Panc1 (cell line): ENCODE measurements around the gene CADM1. TPM values are rescaled to one million over a fixed set of nuclear protein-coding genes. Genes with fewer than 3 reads are reported as not detected.

Experiments used
- ATAC-seq: fragments of 200-7000 bp; cut with Tn5 transposase; 2 replicates; pipeline ENCODE4 v1.9.1; 2020; ENCODE audit warnings: mild to moderate bottlenecking, moderate library complexity
- BruUV-seq: library from RNA; stranded (reverse); fragments of 400-500 nt; replicated peaks from 2 replicates; lab custom pipeline; 2021; lab: Mats Ljungman, UMichigan
- CTCF ChIA-PET: fragments of 300-600 bp; sonication (Branson Sonifier 250); formaldehyde crosslinking; loops from one replicate; lab custom pipeline; 2022; ENCODE audit warnings: antibody characterized with exemption; lab: Charles Lee
- POLR2A ChIA-PET: fragments of 300-600 bp; sonication (Branson Sonifier 250); formaldehyde crosslinking; loops from one replicate; lab custom pipeline; 2022; ENCODE audit warnings: antibody characterized with exemption; lab: Charles Lee
- DNase-seq: peaks from one replicate; pipeline ENCODE4 v3.0.0-alpha.2; 2010; ENCODE audit warnings: low read depth, low spot score
- H3K27ac ChIP-seq: 2 replicates; pipeline ENCODE4 v1.5.1; 2011; ENCODE audit warnings: mild to moderate bottlenecking, low read length, inconsistent platforms
- H3K27me3 ChIP-seq: fragments of 200-500 bp; sonication (Bioruptor generic); 2 replicates; pipeline ENCODE4 v1.6.0; 2014; ENCODE audit warnings: low read length, inconsistent platforms; ENCODE audit not compliant: control insufficient read depth, insufficient read depth
- H3K36me3 ChIP-seq: fragments of 200-500 bp; sonication (Bioruptor generic); 2 replicates; pipeline ENCODE4 v1.5.1; 2014; ENCODE audit warnings: inconsistent platforms, mild to moderate bottlenecking, low read length, moderate library complexity; ENCODE audit not compliant: control insufficient read depth, insufficient read depth
- H3K4me1 ChIP-seq: 2 replicates; pipeline ENCODE4 v1.5.1; 2011; ENCODE audit warnings: inconsistent platforms, mild to moderate bottlenecking, low read length, moderate library complexity; ENCODE audit not compliant: control insufficient read depth, insufficient read depth
- H3K4me3 ChIP-seq, 2 experiments: 2 replicates each; pipeline ENCODE4 v1.5.1; 2011 to 2012; ENCODE audit warnings: low read depth in 2 of 2, low read length in 2 of 2, mild to moderate bottlenecking in 2 of 2, inconsistent platforms in 1 of 2, moderate library complexity in 1 of 2
- H3K9me3 ChIP-seq: fragments of 200-500 bp; sonication (Bioruptor generic); 2 replicates; pipeline ENCODE4 v1.5.1; 2014; ENCODE audit warnings: low read depth, mild to moderate bottlenecking, inconsistent platforms, low read length, moderate library complexity; ENCODE audit not compliant: control insufficient read depth, insufficient read depth
- POLR2AphosphoS5 ChIP-seq: IDR thresholded peaks from 2 replicates; pipeline ENCODE4 v1.6.1; 2012; ENCODE audit warnings: mild to moderate bottlenecking, low read depth, low read length, moderate library complexity
- SIN3A ChIP-seq: IDR thresholded peaks from 2 replicates; pipeline ENCODE4 v1.6.1; 2012; ENCODE audit warnings: low read depth, mild to moderate bottlenecking, low read length, moderate library complexity, borderline replicate concordance; ENCODE audit not compliant: insufficient read depth
- TCF7L2 ChIP-seq: IDR thresholded peaks from 2 replicates; pipeline ENCODE4 v1.6.1; 2011; ENCODE audit warnings: mild to moderate bottlenecking, low read depth, low read length, inconsistent platforms
- in situ Hi-C: cut with HindIII; loops from 2 replicates; pipeline ENCODE4 v1.10.0; 2016; ENCODE audit warnings: low sequenced_read_pairs, low pct_unique_long_range_greater_than_20kb
- intact Hi-C: fragments of 100-400 bp; cut with micrococcal nuclease; formaldehyde crosslinking; loops from one replicate; pipeline ENCODE4 v1.10.0; 2022; ENCODE audit not compliant: unreplicated experiment
- total RNA-seq: library from RNA; stranded (reverse); gene quantifications from one replicate; pipeline ENCODE4 v1.2.1, GENCODE V29; 2021; ENCODE audit not compliant: unreplicated experiment
- TF ChIP-seq, protein P1 (sequence below): fragments of 450-650 bp; IDR thresholded peaks from 2 replicates; pipeline ENCODE4 v1.5.1; 2017; ENCODE audit warnings: mild to moderate bottlenecking
- TF ChIP-seq, protein P2 (sequence below), 2 experiments: IDR thresholded peaks; 2 replicates each; pipeline ENCODE4 v1.6.1; 2011 to 2012; ENCODE audit warnings: low read depth in 2 of 2, control low read depth in 1 of 2, low read length in 1 of 2, mild to moderate bottlenecking in 1 of 2, moderate library complexity in 1 of 2; ENCODE audit not compliant: insufficient read depth in 1 of 2

CADM1 gene
- total RNA-seq, 1 experiment from 2014 or later, result 3.9 TPM

DNA sequence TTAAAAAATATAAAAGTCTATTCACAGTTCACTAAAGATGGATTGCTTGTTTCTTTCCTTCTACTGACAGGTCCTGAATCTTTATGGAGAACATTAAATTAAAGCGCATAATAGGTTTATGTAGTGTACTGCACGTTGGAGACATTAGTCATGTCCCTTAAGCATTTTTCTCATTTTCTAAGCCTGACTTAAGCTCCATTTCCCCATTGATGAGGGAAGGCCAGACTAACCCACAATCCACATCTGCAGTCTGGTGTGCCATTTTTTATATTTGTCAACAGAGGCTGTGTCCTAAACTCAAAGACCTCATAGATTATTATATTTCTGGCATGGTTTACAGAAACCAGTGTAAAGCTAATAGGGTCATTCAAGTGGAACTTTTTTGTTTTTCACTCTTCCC lies 39.9 kb downstream of the CADM1 start:
- ATAC-seq, result no peak
- DNase-seq, result no peak
- in situ Hi-C loops (no loop called here), intact Hi-C loops (no loop called here)
- H3K27me3 ChIP-seq, result no peaks in the 10 kb centered on the region
- no TSS peak for BruUV-seq
- no peak overlapping the region for H3K27ac ChIP-seq
- H3K4me1 ChIP-seq, result no peaks in the 10 kb centered on the region
- H3K9me3 ChIP-seq, result no peaks in the 10 kb centered on the region
- CTCF ChIA-PET, result no interaction called here
- TF ChIP-seq, protein P1, sequence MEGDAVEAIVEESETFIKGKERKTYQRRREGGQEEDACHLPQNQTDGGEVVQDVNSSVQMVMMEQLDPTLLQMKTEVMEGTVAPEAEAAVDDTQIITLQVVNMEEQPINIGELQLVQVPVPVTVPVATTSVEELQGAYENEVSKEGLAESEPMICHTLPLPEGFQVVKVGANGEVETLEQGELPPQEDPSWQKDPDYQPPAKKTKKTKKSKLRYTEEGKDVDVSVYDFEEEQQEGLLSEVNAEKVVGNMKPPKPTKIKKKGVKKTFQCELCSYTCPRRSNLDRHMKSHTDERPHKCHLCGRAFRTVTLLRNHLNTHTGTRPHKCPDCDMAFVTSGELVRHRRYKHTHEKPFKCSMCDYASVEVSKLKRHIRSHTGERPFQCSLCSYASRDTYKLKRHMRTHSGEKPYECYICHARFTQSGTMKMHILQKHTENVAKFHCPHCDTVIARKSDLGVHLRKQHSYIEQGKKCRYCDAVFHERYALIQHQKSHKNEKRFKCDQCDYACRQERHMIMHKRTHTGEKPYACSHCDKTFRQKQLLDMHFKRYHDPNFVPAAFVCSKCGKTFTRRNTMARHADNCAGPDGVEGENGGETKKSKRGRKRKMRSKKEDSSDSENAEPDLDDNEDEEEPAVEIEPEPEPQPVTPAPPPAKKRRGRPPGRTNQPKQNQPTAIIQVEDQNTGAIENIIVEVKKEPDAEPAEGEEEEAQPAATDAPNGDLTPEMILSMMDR, result no peak
- TF ChIP-seq SIN3A (no peak), POLR2AphosphoS5 (no peak), TCF7L2 (no peak)
- TF ChIP-seq, protein P2, sequence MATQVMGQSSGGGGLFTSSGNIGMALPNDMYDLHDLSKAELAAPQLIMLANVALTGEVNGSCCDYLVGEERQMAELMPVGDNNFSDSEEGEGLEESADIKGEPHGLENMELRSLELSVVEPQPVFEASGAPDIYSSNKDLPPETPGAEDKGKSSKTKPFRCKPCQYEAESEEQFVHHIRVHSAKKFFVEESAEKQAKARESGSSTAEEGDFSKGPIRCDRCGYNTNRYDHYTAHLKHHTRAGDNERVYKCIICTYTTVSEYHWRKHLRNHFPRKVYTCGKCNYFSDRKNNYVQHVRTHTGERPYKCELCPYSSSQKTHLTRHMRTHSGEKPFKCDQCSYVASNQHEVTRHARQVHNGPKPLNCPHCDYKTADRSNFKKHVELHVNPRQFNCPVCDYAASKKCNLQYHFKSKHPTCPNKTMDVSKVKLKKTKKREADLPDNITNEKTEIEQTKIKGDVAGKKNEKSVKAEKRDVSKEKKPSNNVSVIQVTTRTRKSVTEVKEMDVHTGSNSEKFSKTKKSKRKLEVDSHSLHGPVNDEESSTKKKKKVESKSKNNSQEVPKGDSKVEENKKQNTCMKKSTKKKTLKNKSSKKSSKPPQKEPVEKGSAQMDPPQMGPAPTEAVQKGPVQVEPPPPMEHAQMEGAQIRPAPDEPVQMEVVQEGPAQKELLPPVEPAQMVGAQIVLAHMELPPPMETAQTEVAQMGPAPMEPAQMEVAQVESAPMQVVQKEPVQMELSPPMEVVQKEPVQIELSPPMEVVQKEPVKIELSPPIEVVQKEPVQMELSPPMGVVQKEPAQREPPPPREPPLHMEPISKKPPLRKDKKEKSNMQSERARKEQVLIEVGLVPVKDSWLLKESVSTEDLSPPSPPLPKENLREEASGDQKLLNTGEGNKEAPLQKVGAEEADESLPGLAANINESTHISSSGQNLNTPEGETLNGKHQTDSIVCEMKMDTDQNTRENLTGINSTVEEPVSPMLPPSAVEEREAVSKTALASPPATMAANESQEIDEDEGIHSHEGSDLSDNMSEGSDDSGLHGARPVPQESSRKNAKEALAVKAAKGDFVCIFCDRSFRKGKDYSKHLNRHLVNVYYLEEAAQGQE (IDR thresholded peaks at IDR 0.05; ENCODE audit: insufficient read depth in 1 of 2, low read depth in 2 of 2, low read length in 1 of 2), result no peak
- POLR2A ChIA-PET, result no interaction called here
- no peaks in the 10 kb centered on the region for H3K36me3 ChIP-seq
- H3K4me3 ChIP-seq, result no peak overlapping the region

DNA sequence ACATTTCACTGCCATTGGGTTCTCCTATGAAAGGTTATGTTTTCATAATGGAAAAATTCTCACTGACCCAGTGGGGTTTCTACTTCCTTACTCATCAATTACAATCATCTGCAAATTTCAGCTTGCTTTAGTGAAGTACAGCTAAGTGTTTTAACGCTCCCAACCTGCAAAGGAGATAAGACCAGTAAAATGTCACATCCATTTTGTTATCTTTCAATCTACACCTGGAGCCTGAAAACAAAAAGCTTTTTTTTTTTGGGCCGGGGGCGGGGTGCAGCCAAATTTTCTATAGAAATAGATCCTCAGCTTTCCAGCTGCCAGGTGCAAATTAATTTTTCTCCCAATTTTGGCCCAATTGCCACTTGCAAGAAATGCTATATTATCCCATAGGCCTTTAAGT lies 40.6 kb downstream of the CADM1 start:
- Histone ChIP-seq H3K27me3 (no peaks in the 10 kb centered on the region), H3K4me3 (no peak overlapping the region), H3K9me3 (no peaks in the 10 kb centered on the region), H3K27ac (no peak overlapping the region), H3K36me3 (no peaks in the 10 kb centered on the region), H3K4me1 (no peaks in the 10 kb centered on the region)
- in situ Hi-C loops, result no loop called here
- ChIA-PET CTCF (no interaction called here), POLR2A (no interaction called here)
- no peak for DNase-seq
- no peak for ATAC-seq
- intact Hi-C loops, result no loop called here
- BruUV-seq, result no TSS peak
- TF ChIP-seq, protein P1, result no peak
- TF ChIP-seq, protein P2 (IDR thresholded peaks at IDR 0.05; ENCODE audit: insufficient read depth in 1 of 2, low read depth in 2 of 2, low read length in 1 of 2), result no peak
- TF ChIP-seq POLR2AphosphoS5 (no peak), SIN3A (no peak), TCF7L2 (no peak)
